OCI-LY1 (cell line): ENCODE measurements around the gene ITPKC.

Experiments
- EZH2 ChIP-seq: fragments of 200-600 bp; sonication (generic), shearing (Covaris generic); IDR thresholded peaks from 2 replicates; pipeline ENCODE4 v1.8.0; 2017; ENCODE audit warnings: borderline replicate concordance, mixed run types, mild to moderate bottlenecking, antibody characterized with exemption, low read length, moderate library complexity, mixed read lengths
- TF ChIP-seq, protein P1 (sequence below): fragments of 200-600 bp; sonication (generic), shearing (Covaris generic); IDR thresholded peaks from 2 replicates; pipeline ENCODE4 v1.5.1; 2017; ENCODE audit warnings: mild to moderate bottlenecking, antibody characterized with exemption, low read length, moderate library complexity, mixed read lengths

- TF ChIP-seq, protein P1, sequence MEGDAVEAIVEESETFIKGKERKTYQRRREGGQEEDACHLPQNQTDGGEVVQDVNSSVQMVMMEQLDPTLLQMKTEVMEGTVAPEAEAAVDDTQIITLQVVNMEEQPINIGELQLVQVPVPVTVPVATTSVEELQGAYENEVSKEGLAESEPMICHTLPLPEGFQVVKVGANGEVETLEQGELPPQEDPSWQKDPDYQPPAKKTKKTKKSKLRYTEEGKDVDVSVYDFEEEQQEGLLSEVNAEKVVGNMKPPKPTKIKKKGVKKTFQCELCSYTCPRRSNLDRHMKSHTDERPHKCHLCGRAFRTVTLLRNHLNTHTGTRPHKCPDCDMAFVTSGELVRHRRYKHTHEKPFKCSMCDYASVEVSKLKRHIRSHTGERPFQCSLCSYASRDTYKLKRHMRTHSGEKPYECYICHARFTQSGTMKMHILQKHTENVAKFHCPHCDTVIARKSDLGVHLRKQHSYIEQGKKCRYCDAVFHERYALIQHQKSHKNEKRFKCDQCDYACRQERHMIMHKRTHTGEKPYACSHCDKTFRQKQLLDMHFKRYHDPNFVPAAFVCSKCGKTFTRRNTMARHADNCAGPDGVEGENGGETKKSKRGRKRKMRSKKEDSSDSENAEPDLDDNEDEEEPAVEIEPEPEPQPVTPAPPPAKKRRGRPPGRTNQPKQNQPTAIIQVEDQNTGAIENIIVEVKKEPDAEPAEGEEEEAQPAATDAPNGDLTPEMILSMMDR: no peak
- TF ChIP-seq EZH2: no peak
Observed at GRCh38 chr19:40736661-40737060, 19.7 kb downstream of the ITPKC start.
